NK-92 (cell line): ENCODE results near the gene NPHS1.
"Not testable (repeated sequence)": the region's sequence is repeated elsewhere in the genome, so short reads cannot be mapped to it uniquely, and the experiment has no call there.

ENCODE experiments used
- DNase-seq: peaks from one replicate; lab custom pipeline; 2025; ENCODE audit not compliant: unreplicated experiment; lab: John Stamatoyannopoulos, UW

The NPHS1 gene

DNA sequence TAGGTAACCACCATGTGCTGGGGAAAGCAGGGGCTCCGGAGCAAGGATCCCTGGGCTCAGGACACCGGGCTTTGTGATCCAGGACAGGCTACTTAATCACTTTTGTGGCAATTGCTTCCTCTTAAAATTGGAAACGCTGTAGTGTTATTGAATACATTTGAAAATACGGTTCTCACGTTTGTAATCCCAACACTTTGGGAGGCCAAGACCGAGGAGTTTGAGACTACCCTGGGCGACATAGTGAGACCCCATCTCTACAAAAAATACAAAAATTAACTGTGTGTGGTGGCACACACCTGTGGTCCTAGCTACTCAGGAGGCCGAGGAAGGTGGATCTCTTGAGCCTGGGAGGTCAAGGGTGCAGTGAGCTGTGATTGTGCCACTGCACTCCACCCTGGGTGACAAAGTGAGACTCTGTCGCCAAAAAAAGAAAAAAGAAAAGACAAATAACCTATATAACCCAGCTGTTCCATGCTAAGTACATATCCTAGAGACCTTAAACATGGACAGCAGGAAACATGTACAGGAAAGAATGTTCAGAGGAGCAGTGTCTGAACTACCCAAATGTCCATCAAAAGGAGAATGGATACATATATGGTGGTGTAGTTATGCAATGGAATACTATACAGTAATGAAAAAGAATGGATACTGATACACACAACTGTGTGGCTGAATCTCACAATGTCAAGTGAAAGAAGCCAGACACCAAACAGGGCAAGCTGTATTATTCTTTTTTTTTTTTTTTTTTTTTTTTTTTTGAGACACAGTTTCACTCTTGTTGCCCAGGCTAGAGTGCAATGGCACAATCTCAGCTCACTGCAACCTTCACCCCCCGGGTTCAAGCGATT, 39.0 kb downstream of the NPHS1 start:
- DNase-seq = no peak

- no peak for DNase-seq
These were observed 39.9 kb downstream of the NPHS1 start, which contains the start of gene PRODH2 for GRCh38 chr19:35812220-35813042. Gene PRODH2 (minus strand): TSS chr19:35812845. CDS start chr19:35812805, 40 bp downstream.

DNA sequence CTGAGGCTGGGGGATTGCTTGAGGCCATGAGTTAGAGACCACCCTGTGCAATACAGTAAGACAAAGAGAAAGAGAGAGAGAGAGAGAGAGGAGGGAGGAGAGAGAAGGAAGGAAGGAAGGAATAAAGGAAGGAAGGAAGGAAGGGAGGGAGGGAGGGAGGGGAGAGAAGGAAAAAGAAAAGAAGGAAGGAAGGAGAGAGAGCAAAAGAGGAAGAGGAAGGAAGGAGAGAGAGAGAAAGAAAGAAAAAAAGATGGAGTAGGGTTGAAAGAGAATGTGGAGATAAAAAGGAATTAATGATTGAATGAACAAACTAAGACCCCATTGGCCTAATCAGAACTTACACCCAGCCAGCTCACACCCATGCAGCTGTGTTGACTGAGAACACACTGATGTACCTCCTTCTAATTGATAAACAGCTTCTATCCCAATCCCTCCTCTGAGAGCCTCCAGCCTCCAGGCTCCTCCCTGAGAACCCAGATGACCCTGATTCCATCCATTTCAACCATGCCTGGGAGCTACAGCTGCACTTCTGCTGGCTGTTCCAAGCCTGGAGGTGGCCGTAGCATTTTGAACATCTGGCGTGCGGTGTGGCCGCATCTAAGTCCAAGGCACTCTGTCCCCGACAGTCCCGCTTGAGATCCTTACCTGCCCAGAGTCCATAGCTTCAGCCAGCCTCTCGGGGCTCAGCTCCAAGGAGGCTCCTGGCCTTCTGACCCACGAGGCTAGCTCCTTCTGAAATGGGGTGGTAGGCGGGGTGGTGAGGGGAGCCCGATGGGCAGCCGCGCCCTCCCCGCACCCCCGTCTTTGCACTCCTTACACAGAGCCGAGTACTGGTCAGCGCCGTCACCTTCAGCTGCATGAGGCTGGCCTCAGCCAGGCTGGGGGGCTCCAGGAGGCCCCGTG, 40.7 kb downstream of the NPHS1 start:
- DNase-seq = no peak

DNA sequence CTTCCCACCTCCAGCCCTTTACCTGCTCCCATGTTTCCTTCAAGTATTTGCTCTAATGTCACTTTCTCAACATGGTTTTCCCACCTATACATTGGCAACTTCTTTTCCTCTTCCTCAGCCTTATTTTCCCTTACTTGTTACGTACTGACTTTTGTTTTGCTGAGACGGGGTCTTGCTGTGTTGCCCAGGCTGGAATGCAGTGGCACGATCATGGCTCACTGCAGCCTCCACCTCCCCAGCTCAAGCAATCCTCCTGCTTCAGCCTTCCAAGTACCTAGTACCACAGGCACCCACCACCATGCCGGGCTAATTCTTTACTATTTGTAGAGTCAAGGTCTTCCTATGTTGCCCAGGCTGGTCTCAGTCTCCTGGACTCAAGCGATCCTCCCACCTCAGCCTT, 44.7 kb downstream of the NPHS1 start:
- no peak for DNase-seq

DNA sequence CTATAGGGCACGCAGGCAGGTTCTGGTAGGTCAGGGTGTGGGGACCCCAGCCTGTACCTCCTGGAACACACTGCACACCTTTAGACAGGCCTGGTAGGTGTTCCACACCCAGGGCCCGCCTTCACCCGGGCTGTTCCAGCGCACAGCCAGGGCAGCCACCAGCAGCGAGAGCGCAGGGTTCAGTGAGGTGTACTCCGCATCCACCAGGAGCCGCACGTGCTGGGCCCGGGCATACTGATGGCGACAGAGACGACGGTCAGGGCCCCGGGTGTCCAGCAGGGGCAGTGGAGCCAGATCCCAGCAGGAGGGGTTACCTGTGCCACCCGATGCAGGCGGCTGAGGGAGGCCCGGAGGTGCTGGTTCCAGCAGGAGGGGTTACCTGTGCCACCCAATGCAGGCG, 45.7 kb downstream of the NPHS1 start:
- no peak for DNase-seq

DNA sequence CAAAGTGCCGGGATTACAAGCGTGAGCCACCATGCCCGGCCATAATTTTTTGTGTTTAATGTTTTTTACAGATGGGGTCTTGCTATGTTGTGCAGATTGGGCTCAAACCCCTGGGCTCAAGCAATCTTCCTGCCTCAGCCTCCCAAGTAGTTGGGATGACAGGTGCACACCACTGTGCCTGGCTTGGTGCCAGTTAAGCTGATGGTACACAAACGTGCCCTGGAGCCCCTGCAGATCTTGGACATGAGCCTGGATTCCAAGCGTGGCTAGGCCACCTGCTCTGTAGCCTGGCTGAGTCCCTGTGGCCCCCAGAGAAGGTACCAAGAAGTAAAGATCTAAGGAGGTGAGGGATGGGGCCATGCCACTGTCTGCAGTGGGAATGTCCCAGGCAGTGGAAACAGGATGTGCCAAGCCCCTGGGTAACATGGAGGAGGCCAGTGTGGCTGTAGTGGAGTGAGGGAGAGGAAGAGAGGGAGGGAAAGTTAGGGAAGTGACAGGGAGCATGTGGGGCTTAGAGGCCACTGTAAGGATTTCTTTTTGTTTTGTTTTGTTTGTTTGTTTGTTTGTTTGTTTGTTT, 46.7 kb downstream of the NPHS1 start:
- DNase-seq = no peak

GRCh38 chr19:35801828-35802227, 50.5 kb downstream of the NPHS1 start:
- no peak for DNase-seq

DNA sequence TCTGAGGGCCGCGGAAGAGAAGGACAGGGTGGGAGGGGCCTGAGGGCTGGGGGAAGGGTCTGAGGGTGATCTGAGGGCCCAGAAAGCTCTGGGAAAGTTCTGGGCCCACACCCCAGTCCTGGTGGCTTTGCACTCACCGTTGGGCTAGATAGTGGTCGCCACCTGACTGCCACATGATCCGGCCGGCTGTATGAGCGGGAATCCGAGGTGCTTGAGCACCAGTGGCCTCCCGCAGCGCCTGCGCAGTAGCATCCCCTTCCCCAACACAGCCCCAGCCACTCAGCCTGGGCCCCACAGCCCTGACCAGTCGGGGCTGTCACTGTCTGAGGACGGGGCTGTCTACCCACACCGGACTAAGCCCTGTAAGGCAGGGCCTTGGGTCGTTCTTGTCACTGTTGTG, 54.6 kb downstream of the NPHS1 start:
- DNase-seq = no peak

DNA sequence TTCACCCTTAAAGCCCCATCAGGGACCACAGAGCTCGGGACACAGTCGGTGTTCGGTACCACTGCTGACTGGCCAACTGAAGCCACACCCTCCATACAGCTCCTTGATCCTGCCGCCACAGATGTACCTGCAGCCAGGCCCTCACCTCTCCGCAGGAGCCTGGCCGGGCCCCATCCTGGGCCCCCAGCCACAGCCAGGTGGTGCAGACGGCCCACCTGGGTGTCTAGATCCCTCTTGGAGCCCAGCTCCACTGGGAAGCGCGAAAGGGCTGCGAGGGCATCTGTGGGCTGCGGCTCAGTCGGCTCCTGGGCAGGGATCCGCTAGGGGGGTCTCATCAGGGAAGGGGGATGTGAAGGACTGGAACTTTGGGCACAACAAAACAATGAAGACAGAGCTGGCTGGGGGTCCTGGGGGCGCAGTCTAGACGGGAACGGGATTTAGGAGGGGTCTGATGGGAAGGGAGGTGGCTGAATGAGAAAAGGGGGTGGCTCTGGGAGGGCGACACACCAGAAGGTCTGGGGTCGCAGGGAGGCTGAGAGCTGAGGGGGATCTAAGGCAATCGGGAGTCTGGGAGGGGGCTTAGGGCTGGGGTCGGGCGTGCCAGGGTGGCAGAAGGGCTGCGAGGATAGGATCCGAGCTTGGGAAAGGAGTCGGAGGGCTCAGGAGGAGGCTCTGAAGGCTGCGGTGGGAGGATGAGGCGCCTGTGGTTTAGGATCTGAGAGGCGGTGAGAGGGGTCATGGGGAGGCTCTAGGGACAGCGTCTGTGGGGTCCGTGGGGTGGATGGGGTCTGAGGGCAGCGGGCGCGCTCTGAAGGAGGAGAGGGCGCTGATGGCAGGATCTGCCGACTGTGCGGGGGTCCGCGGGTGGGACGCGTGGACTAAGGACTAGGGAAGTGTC, 55.4 kb downstream of the NPHS1 start:
- no peak for DNase-seq

- not testable (repeated sequence) for DNase-seq
These were observed 56.7 kb downstream of the NPHS1 start for GRCh38 chr19:35795564-35795963.

DNA sequence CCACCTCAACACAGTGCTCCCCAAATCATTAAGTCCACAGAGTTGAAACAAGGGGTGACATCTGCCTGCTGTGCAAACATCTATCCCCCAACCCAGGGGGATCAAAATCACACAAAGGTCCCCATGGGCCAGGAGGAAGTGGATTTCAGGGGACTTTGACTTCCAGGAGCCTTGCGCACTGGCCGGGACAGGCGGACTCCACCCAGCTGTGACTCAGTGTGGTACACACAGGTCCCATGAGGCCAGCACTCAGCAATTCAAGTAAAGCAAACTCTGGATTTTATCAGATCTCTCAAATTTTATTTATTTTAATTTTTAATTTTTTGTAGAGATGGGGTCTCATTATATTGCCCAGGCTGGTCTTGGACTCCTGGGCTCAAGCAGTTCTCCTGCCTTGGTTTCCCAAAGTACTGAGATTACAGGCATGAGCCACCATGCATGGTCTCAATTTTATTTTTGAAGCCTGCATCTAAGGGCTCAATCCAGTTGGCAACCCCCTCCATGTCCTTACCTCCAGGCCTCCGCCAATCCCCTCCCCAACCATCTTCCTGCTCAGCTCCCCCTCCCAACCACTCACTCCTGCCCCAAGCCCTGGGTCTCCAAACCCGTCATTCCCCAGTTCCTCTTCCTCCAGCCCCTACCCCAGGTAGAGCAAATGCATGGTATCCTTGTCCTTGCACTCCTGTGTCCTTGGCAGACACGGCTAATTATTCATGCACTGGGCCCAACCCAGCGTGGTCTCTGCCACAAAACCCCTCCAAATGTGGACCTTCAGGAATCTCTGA, 58.7 kb downstream of the NPHS1 start:
- no peak for DNase-seq

DNA sequence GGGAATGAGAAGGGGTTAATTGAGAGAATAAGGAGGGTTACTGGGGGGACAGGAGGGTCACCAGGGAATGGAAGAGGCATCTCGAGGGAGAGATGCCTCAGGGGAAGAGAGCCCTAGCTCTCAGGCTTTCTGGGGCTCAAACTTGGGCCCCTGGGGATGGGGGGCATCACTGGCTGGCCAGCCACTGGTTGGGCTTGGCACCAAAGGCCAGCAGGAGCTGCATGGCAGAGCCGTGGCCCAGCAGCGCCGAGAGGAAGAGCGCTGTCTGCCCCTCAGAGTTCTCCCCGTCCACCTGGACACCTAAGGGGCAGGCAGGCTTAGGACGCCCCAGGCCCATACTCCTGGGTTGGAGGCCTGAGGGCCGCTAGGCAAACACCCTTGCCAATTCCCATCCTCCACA, 59.4 kb downstream of the NPHS1 start:
- no peak for DNase-seq

- DNase-seq = no peak
These were observed 60.0 kb downstream of the NPHS1 start for GRCh38 chr19:35792312-35792711.

DNA sequence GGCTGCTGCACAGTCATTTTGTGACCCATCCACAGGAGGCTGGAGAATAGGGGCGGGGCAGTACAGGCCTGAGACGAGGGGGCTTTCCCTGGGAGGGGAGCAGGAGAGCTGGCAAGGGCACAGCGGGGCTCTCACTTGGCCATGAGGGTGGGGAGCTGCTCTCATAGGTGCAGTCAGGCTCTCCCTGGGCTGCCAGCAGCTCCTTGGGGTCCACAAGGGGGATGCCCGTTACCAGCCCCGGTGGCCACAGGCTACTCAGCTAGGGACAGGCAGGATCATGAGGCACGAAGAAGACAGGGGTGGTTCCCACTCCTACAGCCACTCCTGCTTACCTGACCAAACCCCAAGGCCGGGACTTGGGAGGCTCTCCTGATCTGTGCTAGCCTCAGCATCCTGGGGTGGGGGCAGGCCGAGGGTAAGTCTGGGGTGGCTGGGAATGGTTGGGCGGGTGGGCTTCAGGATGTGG, 60.5 kb downstream of the NPHS1 start:
- no peak for DNase-seq

GRCh38 chr19:35790981-35791813, 61.1 kb downstream of the NPHS1 start:
- DNase-seq = no peak

DNA sequence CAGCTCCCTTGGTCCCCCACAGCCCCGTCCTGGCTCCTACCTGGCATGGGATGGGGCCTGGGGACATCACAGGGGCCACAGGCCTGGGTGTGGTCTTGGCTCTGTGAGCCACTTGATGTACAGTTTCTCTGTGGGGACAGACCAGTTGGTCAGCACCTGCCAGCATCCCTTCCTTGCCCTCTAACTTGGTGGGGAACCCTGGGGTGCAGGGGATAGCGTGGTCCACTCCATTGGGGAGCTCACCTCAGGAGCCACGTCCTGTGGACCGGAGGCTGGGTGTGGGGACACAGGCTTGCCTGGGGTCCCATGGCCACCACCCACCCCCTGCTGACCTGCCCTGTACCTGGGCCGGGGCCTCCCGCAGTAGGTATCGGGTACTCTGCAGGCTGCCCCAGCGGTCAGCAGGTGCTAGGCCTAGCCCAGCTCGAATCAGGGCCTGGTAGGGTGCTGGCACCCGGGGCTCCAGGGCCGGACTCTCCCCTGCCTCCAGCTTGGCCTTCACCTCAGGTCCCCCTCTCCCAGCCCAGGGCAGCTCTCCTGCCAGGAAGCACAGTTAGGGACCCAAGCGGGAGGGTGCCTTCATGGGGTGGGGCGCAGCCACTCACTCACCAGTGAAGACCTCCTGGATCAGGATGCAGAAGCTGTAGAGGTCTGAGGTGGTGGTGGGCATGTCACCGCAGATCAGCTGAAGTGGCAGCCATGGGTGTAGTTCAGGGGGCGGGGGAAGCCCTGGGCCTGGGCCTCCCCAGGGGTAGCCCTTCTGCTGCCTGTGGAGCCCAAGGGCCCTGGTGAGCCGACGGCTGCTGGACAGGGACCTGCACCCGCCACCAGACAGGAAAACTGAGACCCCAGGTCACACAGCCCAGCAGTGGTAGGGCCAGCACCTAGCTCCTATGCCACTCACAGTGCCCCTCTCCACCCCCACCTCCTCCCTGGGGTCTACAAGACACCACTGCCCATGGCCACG, 62.0 kb downstream of the NPHS1 start:
- DNase-seq = no peak
